ENCODE data around the gene VPS16. TPM values are rescaled to one million over a fixed set of nuclear protein-coding genes. Genes with fewer than 3 reads are reported as not detected.
"Not testable (repeated sequence)": the region's sequence is repeated elsewhere in the genome, so short reads cannot be mapped to it uniquely, and the experiment has no call there.

VPS16 gene
- total RNA-seq, 4 donors from 2014 or later, result 24.0 to 34.0 (median 27.7) TPM

DNA sequence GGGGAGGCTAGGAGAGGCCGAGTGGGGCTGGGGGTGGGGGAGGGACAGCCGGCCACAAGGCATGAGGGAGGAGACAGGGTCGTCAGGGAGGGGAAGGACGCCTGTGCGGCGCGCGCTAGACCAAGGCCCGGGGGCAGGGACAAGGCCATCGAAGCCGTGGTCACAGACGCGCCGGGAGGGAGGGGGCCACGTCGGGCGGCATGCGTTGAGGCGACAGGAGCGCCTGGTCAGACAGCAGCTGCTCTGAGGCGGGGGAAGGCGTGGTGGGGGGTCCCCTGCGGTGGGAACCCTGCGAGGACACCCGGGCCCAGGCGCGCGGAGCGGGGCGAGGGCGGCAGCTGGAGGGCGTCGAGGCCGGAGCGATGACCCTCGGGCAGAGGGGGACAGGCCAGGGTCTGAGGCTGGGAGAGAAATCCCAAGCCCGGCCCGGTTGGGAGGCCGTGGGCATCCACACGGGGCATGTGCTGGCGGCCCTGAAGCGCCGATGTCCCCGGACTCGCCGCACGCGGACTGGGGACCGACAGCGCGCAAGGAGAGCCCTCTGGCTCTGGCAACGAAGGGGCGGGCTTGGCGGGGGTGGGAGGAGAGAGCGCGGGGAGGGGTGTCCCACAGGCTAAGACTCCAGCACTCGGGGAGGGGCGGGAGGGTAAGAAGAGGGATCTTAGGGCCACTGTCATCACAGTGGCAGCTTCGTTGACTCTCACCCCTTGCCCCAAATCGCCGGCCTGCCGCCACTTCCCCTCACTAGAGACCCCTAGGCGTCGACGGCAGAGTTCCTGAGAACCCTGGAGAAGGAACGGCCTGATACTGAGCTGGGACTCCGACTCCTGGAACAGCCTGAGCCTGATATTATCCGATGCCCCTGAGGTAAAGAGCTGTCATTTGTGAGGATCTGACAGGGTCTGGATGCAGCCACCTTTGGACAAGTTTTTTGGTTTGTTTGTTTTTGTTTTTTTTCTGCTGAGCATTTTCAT lies 19.4 kb upstream of the VPS16 start:
- TF ChIP-seq, protein P1, sequence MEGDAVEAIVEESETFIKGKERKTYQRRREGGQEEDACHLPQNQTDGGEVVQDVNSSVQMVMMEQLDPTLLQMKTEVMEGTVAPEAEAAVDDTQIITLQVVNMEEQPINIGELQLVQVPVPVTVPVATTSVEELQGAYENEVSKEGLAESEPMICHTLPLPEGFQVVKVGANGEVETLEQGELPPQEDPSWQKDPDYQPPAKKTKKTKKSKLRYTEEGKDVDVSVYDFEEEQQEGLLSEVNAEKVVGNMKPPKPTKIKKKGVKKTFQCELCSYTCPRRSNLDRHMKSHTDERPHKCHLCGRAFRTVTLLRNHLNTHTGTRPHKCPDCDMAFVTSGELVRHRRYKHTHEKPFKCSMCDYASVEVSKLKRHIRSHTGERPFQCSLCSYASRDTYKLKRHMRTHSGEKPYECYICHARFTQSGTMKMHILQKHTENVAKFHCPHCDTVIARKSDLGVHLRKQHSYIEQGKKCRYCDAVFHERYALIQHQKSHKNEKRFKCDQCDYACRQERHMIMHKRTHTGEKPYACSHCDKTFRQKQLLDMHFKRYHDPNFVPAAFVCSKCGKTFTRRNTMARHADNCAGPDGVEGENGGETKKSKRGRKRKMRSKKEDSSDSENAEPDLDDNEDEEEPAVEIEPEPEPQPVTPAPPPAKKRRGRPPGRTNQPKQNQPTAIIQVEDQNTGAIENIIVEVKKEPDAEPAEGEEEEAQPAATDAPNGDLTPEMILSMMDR (IDR thresholded peaks at IDR 0.05), result no peak
- DNase-seq (ENCODE audit: low spot score) (no peak), ATAC-seq (ENCODE audit: low FRiP score) (peak; percentile 33)

DNA sequence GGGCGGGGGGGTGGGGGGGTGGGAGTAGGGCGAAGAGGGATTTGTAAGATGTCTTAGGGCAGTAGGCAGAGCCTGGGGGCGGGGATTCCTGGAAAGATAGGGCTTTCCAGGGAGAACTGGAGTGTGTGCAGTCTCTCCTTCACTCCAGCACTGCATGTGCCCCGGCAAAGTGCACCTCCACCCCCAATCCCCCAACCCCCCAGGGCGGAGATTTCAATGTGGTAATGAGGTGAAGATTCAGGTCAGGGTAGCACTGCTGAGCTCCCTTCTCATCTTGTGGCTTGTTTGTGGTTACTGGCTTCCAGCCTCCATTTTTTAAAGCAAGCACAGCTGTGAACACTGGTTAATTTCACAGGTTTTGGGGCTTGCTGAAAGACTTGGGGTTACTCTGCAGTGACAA lies 18.5 kb upstream of the VPS16 start:
- ATAC-seq (ENCODE audit: low FRiP score), result peak; percentile 29
- TF ChIP-seq, protein P1 (IDR thresholded peaks at IDR 0.05), result no peak
- DNase-seq (ENCODE audit: low spot score), result no peak

DNA sequence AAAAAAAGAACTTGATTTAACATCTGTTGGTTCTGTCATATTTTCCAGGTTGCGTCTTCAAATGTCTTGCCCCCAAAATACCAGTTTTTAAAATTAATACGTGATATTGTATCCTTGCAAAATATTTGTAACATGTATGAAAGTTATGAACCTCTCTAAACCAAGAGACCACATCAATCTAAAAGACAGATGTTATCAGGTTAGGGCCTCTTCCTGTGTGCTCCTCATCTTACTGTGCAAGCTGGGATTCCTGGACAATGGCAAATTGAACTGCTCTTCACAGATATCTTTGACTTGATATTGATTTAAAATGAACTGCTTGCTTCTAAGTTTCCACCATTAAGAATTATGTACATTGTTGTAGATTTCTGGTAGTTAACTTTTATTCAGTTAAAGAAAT lies 14.8 kb upstream of the VPS16 start:
- no peak for ATAC-seq (ENCODE audit: low FRiP score)
- TF ChIP-seq, protein P1 (IDR thresholded peaks at IDR 0.05), result no peak

DNA sequence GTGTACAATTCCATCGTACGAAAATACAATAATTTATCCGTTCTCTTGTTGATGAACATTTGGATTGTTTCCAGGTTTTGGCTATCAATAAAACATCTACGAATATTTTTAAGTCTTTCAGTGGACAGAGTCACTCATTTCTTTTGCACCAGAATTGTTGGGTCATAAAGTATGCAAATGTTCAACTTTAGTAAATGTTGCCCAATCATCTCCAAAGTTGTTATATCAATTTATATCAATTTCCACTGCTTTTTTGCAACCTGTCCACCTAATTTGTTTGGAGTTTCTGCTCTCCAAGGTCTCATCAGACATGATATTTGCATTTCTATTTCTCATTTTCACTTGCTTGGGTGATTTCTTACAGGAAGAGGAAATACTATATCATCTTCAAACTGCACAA lies 13.9 kb upstream of the VPS16 start:
- no peak for DNase-seq (ENCODE audit: low spot score)
- TF ChIP-seq, protein P1 (IDR thresholded peaks at IDR 0.05), result no peak
- no peak for ATAC-seq (ENCODE audit: low FRiP score)

More for the DNA sequence above, 14.8 kb upstream of the VPS16 start:
- no peak for DNase-seq (ENCODE audit: low spot score)

DNA sequence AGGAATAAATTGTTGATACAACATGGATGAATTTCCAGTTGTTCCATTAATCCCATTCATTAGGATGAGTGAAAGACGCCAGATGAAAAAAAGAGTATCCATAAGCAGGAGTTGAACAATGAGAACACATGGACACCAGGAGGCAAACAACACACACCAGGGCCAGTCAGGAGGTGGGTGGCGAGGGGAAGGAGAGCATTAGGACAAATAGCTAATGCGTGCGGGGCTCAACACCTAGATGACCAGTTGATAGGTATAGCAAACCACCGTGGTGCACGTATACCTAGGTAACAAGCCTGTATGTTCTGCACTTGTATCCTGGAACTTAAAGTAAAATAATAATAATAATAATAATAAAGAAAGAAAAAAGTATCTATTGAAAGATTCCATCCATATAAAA lies 11.2 kb upstream of the VPS16 start:
- DNase-seq (ENCODE audit: low spot score) (no peak), ATAC-seq (ENCODE audit: low FRiP score) (no peak)
- TF ChIP-seq, protein P1 (IDR thresholded peaks at IDR 0.05), result no peak

DNA sequence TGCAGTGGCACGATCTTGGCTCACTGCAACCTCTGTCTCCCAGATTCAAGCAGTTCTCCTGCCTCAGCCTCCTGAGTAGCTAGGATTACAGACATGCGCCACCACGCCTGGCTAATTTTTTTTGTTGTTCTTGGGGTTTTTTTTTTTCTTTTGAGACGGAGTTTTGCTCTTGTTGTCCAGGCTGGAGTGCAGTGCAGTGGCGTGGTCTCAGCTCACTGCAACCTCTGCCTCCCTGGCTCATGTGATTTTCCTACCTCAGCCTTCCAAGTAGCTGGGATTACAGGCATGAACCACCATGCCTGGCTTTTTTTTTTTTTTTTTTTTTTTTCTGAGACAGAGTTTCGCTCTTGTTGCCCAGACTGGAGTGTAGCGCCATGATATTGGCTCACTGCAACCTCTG lies 9.3 kb upstream of the VPS16 start:
- ATAC-seq (ENCODE audit: low FRiP score); DNase-seq (ENCODE audit: low spot score): not testable (repeated sequence)

DNA sequence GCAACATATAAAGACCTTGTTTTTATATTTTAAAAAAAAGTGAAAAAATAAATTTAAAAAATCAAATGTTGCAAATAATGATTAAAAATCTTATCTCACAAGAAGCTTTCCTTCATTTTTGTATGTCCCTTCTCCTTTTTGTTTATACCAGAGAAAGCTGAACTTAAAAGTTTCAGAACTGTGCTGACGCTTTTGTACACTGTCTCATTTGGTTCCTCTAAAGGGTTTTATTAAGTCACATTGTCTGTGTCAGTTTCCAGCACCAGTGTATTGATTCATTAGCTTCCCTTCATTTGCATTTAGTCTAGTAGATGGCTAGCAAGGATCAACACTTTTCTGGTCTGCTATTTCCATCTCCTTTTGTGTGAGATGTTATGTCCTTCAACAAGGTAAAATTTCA lies 6.8 kb upstream of the VPS16 start:
- ATAC-seq (ENCODE audit: low FRiP score) (no peak), DNase-seq (ENCODE audit: low spot score) (no peak)
- TF ChIP-seq, protein P1 (IDR thresholded peaks at IDR 0.05), result no peak
